ENCODE data around the gene COL24A1.

- TF ChIP-seq EZH2 (IDR thresholded peaks at IDR 0.05; ENCODE audit: low read depth, low read length, severe bottlenecking), result no peak
- TF ChIP-seq BCL11A (IDR thresholded peaks at IDR 0.05; ENCODE audit: low read depth in 2 of 2, low read length in 2 of 2), result no peak
- no peak for TF ChIP-seq EP300 (IDR thresholded peaks at IDR 0.05; ENCODE audit: borderline replicate concordance in 1 of 2, low read depth in 2 of 2, low read length in 2 of 2)
Measured at GRCh38 chr1:85892366-85892765, 264.2 kb downstream of the COL24A1 start.

All from H1 (cell line).